Lower lobe of right lung (tissue), 2 donors: Measurements from ENCODE around the gene SLX4IP. TPM values are rescaled to one million over a fixed set of nuclear protein-coding genes. Genes with fewer than 3 reads are reported as not detected.
A peak's percentile ranks its signal among the peaks of the same experiment; 100 is the strongest.

Experiments used
- ATAC-seq, 2 donors: fragments of 200-7000 bp; cut with Tn5 transposase; one replicate each; pipeline ENCODE4 v1.9.1; 2020 to 2022; ENCODE audit warnings: mild to moderate bottlenecking in 2 of 2, moderate library complexity in 2 of 2
- DNase-seq: peaks from one replicate; pipeline ENCODE4 v3.0.0-alpha.2; 2020
- H3K27ac ChIP-seq: fragments of 200-600 bp; one replicate; pipeline ENCODE4 v1.8.0; 2022
- H3K27me3 ChIP-seq: fragments of 200-600 bp; one replicate; pipeline ENCODE4 v1.8.0; 2022; ENCODE audit warnings: low read depth
- H3K36me3 ChIP-seq: fragments of 200-600 bp; one replicate; pipeline ENCODE4 v1.8.0; 2022; ENCODE audit warnings: mild to moderate bottlenecking
- H3K4me1 ChIP-seq: fragments of 200-600 bp; one replicate; pipeline ENCODE4 v1.8.0; 2022
- H3K4me3 ChIP-seq: fragments of 200-600 bp; one replicate; pipeline ENCODE4 v1.8.0; 2022; ENCODE audit warnings: mild to moderate bottlenecking
- H3K9me3 ChIP-seq: fragments of 200-600 bp; one replicate; pipeline ENCODE4 v1.8.0; 2022
- intact Hi-C: fragments of 100-400 bp; cut with DNase I; formaldehyde crosslinking; loops from one replicate; pipeline ENCODE4 v1.11.0; 2022
- total RNA-seq: library from RNA; stranded (reverse); fragmentation: NEBNext Ultra II Directional; extraction: Animal tissue kit (Norgen Biotek cat#: 25700); gene quantifications from one replicate; pipeline ENCODE4 v1.2.1, GENCODE V29; 2021
- TF ChIP-seq, protein P1 (sequence below): fragments of 200-600 bp; IDR thresholded peaks from one replicate; pipeline ENCODE4 v1.8.0; 2022; ENCODE audit warnings: antibody characterized with exemption, mild to moderate bottlenecking
- donor health status: DM: no; HTN: yes; CAD: no; lungs with severe emphysema.

The SLX4IP gene
- total RNA-seq, 1 donor from 2014 or later = 5.8 TPM

DNA sequence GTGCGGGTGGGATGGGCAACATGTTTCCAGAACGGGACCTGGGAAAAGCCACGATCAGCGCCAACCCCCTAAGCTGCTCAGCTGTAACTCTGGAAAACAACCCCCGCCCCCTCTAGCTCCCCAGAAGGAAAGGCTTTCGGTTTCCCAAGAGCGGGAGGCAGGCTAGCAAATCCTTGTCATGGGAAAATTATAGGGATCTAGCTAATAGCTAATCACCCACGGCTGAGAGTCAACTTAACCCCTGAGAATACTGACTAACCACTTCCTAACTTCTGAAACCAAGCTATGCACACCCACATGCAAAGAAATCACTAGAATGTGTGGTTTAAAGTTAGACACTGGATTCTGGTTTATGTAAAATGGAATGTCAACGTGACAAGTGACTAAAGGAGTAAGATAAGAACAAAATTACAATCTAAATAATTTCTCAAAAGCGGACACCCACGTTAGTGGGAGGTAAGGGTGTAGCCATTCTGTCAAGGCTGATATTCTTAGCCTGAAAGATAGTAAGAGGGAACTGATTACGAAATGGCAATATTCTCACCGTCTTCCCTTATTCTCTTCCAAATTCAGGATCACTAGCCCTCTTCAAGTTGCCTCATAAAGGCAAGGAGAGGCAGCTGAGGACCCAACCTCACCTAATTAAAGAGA lies 218.6 kb downstream of the SLX4IP start:
- DNase-seq (no peak), ATAC-seq (peak in 1 of 2 donors; percentile 64)
- Histone ChIP-seq H3K36me3 (peaks cover 83% of the 10 kb centered on the region), H3K4me1 (peaks cover 46% of the 10 kb centered on the region), H3K27ac (peak overlapping the region; percentile 56), H3K27me3 (no peaks in the 10 kb centered on the region), H3K4me3 (peak overlapping the region; percentile 22), H3K9me3 (no peaks in the 10 kb centered on the region)
- intact Hi-C loops = no loop called here
- TF ChIP-seq, protein P1, sequence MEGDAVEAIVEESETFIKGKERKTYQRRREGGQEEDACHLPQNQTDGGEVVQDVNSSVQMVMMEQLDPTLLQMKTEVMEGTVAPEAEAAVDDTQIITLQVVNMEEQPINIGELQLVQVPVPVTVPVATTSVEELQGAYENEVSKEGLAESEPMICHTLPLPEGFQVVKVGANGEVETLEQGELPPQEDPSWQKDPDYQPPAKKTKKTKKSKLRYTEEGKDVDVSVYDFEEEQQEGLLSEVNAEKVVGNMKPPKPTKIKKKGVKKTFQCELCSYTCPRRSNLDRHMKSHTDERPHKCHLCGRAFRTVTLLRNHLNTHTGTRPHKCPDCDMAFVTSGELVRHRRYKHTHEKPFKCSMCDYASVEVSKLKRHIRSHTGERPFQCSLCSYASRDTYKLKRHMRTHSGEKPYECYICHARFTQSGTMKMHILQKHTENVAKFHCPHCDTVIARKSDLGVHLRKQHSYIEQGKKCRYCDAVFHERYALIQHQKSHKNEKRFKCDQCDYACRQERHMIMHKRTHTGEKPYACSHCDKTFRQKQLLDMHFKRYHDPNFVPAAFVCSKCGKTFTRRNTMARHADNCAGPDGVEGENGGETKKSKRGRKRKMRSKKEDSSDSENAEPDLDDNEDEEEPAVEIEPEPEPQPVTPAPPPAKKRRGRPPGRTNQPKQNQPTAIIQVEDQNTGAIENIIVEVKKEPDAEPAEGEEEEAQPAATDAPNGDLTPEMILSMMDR = no peak

DNA sequence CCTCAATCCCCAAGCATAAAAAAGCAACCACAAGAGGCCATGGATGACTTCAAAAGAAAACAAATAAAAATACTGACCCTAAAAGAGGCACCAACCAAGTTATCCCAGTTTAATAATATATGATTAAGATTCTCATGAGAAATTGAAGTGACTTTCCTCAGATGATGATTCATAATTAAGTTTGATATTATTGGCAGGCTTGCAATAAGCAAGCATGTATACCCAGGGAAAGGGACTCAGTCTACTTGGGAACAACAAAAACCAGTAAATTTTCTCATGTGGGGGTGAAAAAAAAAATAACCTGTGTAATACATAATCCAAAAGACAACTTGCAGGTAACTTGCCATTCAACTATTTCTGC lies 219.1 kb downstream of the SLX4IP start:
- TF ChIP-seq, protein P1 = no peak
- H3K4me1 ChIP-seq = peaks cover 50% of the 10 kb centered on the region
- no peaks in the 10 kb centered on the region for H3K27me3 ChIP-seq
- H3K27ac ChIP-seq = peak overlapping the region; percentile 56
- no peaks in the 10 kb centered on the region for H3K9me3 ChIP-seq
- intact Hi-C loops = no loop called here
- ATAC-seq = no peak
- no peak overlapping the region for H3K4me3 ChIP-seq
- DNase-seq = no peak
- peaks cover 82% of the 10 kb centered on the region for H3K36me3 ChIP-seq

DNA sequence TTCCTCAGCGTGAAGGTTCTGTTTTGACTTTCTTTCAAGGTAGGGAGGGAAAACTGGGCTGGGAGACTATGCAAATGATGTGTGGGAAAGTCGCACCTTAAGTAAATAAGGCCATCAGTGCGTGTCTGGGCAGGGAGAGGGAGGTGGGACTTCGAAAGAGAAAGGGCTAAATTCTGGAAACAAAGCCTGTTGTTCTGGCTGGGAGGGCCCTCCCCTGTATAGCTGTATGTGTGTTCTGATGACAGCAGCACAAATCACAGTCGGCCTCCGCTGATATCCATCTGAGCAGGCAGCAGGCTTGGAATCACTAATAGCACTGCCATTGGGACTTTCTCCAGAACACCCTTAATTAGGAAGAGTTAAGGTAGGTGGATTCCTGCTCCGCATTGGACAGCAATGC lies 219.5 kb downstream of the SLX4IP start:
- intact Hi-C loops = no loop called here
- no peak overlapping the region for H3K4me3 ChIP-seq
- peak overlapping the region; percentile 56 for H3K27ac ChIP-seq
- no peak for DNase-seq
- peaks cover 82% of the 10 kb centered on the region for H3K36me3 ChIP-seq
- TF ChIP-seq, protein P1 = no peak
- peaks cover 51% of the 10 kb centered on the region for H3K4me1 ChIP-seq
- no peaks in the 10 kb centered on the region for H3K9me3 ChIP-seq
- peak; percentile 40 to 59 for ATAC-seq
- H3K27me3 ChIP-seq = no peaks in the 10 kb centered on the region

DNA sequence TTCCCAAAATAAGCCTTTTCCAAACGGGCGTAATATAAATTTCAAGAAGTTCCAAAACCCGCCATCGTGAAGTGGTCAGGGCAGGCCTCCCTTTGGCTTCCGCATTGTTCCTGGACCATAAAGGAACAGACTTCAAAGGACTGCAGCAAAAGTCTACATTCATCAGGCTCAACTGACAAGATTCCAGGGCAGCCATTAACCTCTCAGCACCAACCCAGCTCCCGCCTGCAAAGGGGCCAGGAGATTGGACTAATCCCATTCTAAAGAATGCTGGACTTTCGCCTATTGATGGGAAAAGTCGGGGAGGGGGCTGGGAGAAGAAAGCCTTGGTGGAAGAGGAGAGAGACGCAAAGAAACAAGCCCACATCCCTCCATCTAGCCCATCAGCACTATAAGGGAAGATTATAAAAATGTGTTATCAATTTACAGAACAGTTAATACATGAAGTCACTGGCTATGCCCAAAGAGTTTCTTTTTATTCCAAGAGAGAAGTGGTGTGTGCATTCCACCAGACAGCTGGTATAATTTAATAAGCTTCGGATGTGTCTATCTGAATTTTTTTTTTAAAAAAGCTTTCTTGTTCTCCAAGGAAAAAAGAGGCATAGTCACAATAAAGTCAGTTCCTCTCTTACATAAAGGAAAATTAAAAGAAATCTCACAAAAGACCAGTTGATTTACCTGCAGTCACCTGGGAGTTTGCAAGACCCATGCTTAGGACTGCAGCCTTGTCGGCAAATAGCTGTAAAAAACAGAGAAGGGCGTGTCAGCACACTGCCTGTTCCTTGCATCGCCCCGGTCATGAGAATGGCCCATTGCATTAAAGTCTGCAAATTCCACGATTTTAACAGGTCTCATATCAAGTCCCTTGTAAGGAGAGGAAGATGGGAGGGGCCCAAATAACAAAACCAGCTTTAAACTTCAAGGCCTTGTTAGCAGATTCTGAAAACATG lies 220.9 kb downstream of the SLX4IP start:
- DNase-seq = no peak
- intact Hi-C loops = no loop called here
- H3K4me1 ChIP-seq = peaks cover 59% of the 10 kb centered on the region
- H3K27ac ChIP-seq = peak overlapping the region; percentile 5
- TF ChIP-seq, protein P1 = no peak
- no peaks in the 10 kb centered on the region for H3K27me3 ChIP-seq
- ATAC-seq = no peak
- H3K36me3 ChIP-seq = peaks cover 82% of the 10 kb centered on the region
- no peak overlapping the region for H3K4me3 ChIP-seq
- H3K9me3 ChIP-seq = no peaks in the 10 kb centered on the region

DNA sequence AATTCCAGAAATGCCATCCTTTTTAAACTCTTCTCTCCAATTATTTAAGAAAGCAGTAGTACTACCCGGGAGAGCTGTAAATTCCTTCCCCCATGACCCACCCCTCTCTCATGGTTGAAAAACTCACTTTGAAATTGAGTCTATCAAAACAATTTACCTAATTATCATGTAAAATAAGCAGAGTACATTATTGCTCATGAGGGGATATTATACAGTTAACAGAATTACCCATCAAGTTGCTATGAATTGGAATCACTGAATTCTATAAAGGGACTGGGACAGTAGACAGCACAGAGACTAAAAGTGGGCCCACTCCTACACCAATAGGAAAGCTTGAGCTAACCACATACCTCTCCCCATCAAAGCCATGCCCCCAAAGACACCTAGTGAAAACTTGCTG lies 222.3 kb downstream of the SLX4IP start:
- Histone ChIP-seq H3K4me3 (no peak overlapping the region), H3K27ac (no peak overlapping the region), H3K27me3 (no peaks in the 10 kb centered on the region), H3K9me3 (no peaks in the 10 kb centered on the region), H3K36me3 (peaks cover 82% of the 10 kb centered on the region), H3K4me1 (peaks cover 65% of the 10 kb centered on the region)
- intact Hi-C loops = no loop called here
- ATAC-seq = no peak
- TF ChIP-seq, protein P1 = no peak
- no peak for DNase-seq
